ENCODE results near the gene ERC2. TPM values are rescaled to one million over a fixed set of nuclear protein-coding genes. Genes with fewer than 3 reads are reported as not detected.

The ERC2 gene
- total RNA-seq, 1 donor from 2014 or later: 0.11 TPM

GRCh38 chr3:56471771-56472170, 3.5 kb upstream of the ERC2 start:
- H3K27ac ChIP-seq: no peak overlapping the region
- H3K27me3 ChIP-seq: no peaks in the 10 kb centered on the region
- intact Hi-C loops (cut with DNase I): no loop called here
- DNase-seq (ENCODE audit: low spot score in 2 of 2): no peak
- no peak overlapping the region for H3K4me3 ChIP-seq
- peaks cover 0 to 5% of the 10 kb centered on the region in 2 donors for H3K4me1 ChIP-seq
- no peaks in the 10 kb centered on the region for H3K36me3 ChIP-seq
- H3K9me3 ChIP-seq: no peaks in the 10 kb centered on the region
- TF ChIP-seq CTCF (IDR thresholded peaks at IDR 0.05): no peak

- TF ChIP-seq CTCF (IDR thresholded peaks at IDR 0.05): no peak
- Histone ChIP-seq H3K27me3 (no peaks in the 10 kb centered on the region), H3K27ac (no peak overlapping the region), H3K9me3 (no peaks in the 10 kb centered on the region), H3K4me1 (peaks cover 0 to 5% of the 10 kb centered on the region in 2 donors), H3K36me3 (no peaks in the 10 kb centered on the region), H3K4me3 (no peak overlapping the region)
- intact Hi-C loops (cut with DNase I): no loop called here
- no peak for DNase-seq (ENCODE audit: low spot score in 2 of 2)
Observed at GRCh38 chr3:56469141-56469540, 874 bp upstream of the ERC2 start.

- no peaks in the 10 kb centered on the region for H3K27me3 ChIP-seq
- H3K9me3 ChIP-seq: no peaks in the 10 kb centered on the region
- intact Hi-C loops (cut with DNase I): no loop called here
- H3K36me3 ChIP-seq: no peaks in the 10 kb centered on the region
- no peak for DNase-seq (ENCODE audit: low spot score in 2 of 2)
- no peak for TF ChIP-seq CTCF (IDR thresholded peaks at IDR 0.05)
- peak overlapping the region; percentile 53 to 61 for H3K4me3 ChIP-seq
- no peak overlapping the region for H3K27ac ChIP-seq
- H3K4me1 ChIP-seq: peaks cover 0 to 5% of the 10 kb centered on the region in 2 donors
Observed at GRCh38 chr3:56467801-56468183, 475 bp downstream of the ERC2 start.

- Histone ChIP-seq H3K36me3 (no peaks in the 10 kb centered on the region), H3K27me3 (no peaks in the 10 kb centered on the region), H3K4me1 (peaks cover 0 to 5% of the 10 kb centered on the region in 2 donors), H3K4me3 (peak overlapping the region in 1 of 2 donors; percentile 53), H3K9me3 (no peaks in the 10 kb centered on the region), H3K27ac (no peak overlapping the region)
- no peak for TF ChIP-seq CTCF (IDR thresholded peaks at IDR 0.05)
- intact Hi-C loops (cut with DNase I): no loop called here
- no peak for DNase-seq (ENCODE audit: low spot score in 2 of 2)
Observed at GRCh38 chr3:56467108-56467507, 1.2 kb downstream of the ERC2 start.

- Histone ChIP-seq H3K36me3 (no peaks in the 10 kb centered on the region), H3K27me3 (no peaks in the 10 kb centered on the region), H3K4me3 (no peak overlapping the region), H3K4me1 (no peaks in the 10 kb centered on the region), H3K9me3 (no peaks in the 10 kb centered on the region), H3K27ac (no peak overlapping the region)
- no peak for TF ChIP-seq CTCF (IDR thresholded peaks at IDR 0.05)
- no peak for DNase-seq (ENCODE audit: low spot score in 2 of 2)
- intact Hi-C loops (cut with DNase I): no loop called here
Observed at GRCh38 chr3:56459719-56460118, 8.5 kb downstream of the ERC2 start.

GRCh38 chr3:56459104-56459496, 9.2 kb downstream of the ERC2 start:
- intact Hi-C loops (cut with DNase I): no loop called here
- Histone ChIP-seq H3K27ac (no peak overlapping the region), H3K36me3 (no peaks in the 10 kb centered on the region), H3K4me1 (no peaks in the 10 kb centered on the region), H3K27me3 (no peaks in the 10 kb centered on the region), H3K4me3 (no peak overlapping the region), H3K9me3 (no peaks in the 10 kb centered on the region)
- no peak for DNase-seq (ENCODE audit: low spot score in 2 of 2)
- TF ChIP-seq CTCF (IDR thresholded peaks at IDR 0.05): no peak
